ENCODE data around the gene DENND1A. TPM values are rescaled to one million over a fixed set of nuclear protein-coding genes. Genes with fewer than 3 reads are reported as not detected.

Gene DENND1A
- polyA plus RNA-seq, 3 donors from 2014 or later: 2.6 to 7.5 (median 3.4) TPM

DNA sequence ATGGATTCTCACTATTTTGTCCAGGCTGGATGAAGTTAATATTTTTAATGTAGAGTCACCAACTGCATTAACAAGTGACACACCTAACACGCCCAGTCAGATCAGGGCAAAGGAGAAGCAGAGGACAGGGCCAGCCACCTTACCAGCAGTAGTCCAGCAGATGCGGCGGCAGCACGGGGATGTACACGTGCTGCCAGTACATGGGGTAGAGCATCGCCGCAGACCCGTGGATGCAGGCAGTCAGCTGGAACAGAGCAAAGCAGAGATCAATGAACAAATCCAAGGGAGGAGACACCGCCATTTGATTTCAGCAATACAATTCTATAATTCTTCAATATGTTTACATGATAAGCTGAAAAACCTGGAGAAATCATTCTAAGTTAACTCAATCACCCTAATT, 299.7 kb downstream of the DENND1A start:
- H3K36me3 Mint-ChIP-seq: peaks cover 24 to 33% (median 31%) of the 10 kb centered on the region in 3 donors
- DNase-seq: no peak
- H3K4me3 Mint-ChIP-seq: no peak overlapping the region
- H3K9me3 Mint-ChIP-seq: no peaks in the 10 kb centered on the region
- H3K27ac Mint-ChIP-seq: no peak overlapping the region
- H3K4me1 Mint-ChIP-seq: no peaks in the 10 kb centered on the region
- H3K27me3 Mint-ChIP-seq (ENCODE audit: low read depth in 3 of 3): peaks cover 4 to 8% (median 7%) of the 10 kb centered on the region in 3 donors

DNA sequence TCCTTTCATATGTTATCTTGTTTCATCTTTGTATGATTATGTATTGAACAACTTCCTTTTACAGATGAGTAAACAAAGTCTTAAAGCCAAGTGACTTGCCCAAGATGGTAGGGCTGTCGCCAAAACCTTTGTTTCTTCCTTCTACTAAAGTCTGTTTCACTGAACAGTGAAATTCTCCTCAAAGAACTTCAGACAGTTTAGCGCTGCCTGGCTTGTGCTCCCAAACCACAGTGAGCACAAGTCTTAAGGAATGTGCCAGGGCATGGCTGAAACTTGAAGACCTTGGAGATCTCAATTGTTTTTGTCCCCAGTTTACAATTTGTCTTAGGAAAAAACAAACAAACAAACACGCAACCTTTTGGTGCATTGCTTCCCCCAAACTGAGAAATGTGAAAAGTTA, 300.4 kb downstream of the DENND1A start:
- Mint-ChIP-seq H3K4me3 (no peak overlapping the region), H3K36me3 (peaks cover 30 to 38% (median 31%) of the 10 kb centered on the region in 3 donors), H3K9me3 (no peaks in the 10 kb centered on the region), H3K4me1 (no peaks in the 10 kb centered on the region), H3K27ac (no peak overlapping the region), H3K27me3 (ENCODE audit: low read depth in 3 of 3) (peaks cover 0 to 4% (median 4%) of the 10 kb centered on the region in 3 donors)
- no peak for DNase-seq

DNA sequence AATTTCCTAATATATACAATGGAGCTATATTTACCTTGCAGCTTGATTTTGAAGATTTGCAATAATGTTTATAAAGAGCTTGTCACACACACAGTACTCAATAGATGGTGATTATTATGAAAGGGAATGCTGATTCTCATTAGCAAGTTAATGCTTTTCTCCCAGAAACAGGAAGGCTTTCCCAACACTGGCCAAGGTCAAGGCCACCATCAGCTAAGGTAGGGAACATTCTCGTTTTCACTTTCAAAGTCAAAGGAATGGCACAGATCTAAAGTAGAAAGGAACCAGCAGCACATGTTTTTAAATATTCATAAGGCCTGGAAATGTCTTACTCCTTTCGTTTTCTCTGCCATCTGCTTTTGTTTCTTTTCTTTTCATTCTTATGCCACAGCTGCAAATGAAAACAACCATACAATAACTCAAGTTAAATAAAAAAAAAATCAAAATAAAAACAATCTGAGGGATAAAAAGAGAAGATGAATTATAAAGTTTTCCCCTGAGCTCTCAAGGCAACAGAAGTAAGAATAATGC, 307.1 kb downstream of the DENND1A start:
- no peaks in the 10 kb centered on the region for H3K9me3 Mint-ChIP-seq
- no peak for DNase-seq
- H3K4me1 Mint-ChIP-seq: peaks cover 0 to 4% of the 10 kb centered on the region in 2 donors
- H3K27me3 Mint-ChIP-seq (ENCODE audit: low read depth in 3 of 3): no peaks in the 10 kb centered on the region
- H3K27ac Mint-ChIP-seq: no peak overlapping the region
- no peak overlapping the region for H3K4me3 Mint-ChIP-seq
- H3K36me3 Mint-ChIP-seq: peaks cover 6 to 20% (median 13%) of the 10 kb centered on the region in 3 donors

DNA sequence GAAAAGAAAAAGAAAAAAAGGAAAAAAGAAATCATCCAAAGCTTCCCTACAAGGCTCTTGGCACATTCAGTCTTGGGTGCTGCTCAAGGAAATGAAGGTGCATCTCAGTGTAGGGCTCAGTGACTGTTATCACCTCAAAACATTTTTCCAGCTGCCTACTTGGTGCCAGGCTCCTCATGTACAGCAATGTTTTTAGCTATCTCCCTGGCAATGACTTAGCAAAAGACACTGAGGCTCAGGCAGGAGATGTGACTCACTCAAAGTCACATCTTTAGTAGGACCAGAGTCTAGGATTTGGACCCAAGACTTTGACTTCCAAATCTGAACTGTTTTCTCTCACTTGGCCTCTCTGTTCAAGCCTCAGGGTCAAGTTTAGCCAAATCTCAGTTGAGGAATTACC, 309.7 kb downstream of the DENND1A start:
- H3K36me3 Mint-ChIP-seq: peaks cover 0 to 13% (median 10%) of the 10 kb centered on the region in 3 donors
- DNase-seq: no peak
- no peak overlapping the region for H3K27ac Mint-ChIP-seq
- no peaks in the 10 kb centered on the region for H3K9me3 Mint-ChIP-seq
- H3K4me3 Mint-ChIP-seq: no peak overlapping the region
- H3K4me1 Mint-ChIP-seq: peaks cover 4 to 19% of the 10 kb centered on the region in 2 donors
- H3K27me3 Mint-ChIP-seq (ENCODE audit: low read depth in 3 of 3): peaks cover 0 to 2% (median 0%) of the 10 kb centered on the region in 3 donors

DNA sequence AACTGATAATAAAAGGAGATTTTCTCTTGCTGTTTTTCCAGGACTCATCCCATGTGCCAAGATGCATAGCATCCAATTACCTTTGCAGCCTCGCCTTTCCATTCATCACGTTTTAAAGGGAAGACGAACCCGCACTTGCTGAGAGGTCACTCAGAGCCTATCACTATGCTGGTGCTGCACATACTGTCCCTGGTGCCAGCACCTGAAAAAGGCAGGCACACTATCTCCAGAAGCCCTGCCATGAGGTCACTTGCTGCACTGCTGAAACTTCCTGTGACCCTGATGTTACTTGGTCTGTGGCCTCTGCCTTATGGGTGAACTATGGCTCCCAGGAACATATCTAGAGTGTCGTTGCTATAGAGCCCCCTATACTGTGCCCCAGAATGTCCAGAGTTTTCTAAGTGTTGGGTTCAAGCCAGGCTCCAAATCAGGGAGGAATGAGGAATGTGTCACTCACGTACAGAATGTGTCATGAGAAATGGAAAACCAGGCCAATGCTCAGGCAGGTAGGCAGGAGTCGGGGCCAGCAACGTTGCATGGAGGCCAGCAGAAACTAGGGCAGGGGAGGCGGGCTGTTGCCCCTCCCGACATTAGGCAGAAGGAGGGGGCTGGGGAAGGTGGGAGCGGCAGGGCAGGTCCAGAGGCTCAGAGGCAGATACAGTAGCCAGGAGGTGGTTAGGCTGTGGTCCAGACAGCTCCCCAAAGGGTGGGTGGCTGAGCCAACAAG, 311.8 kb downstream of the DENND1A start:
- H3K9me3 Mint-ChIP-seq: no peaks in the 10 kb centered on the region
- no peak overlapping the region for H3K4me3 Mint-ChIP-seq
- H3K27me3 Mint-ChIP-seq (ENCODE audit: low read depth in 3 of 3): peaks cover 0 to 2% (median 0%) of the 10 kb centered on the region in 3 donors
- no peak for DNase-seq
- peaks cover 4 to 19% of the 10 kb centered on the region in 2 donors for H3K4me1 Mint-ChIP-seq
- H3K27ac Mint-ChIP-seq: no peak overlapping the region
- peaks cover 0 to 4% (median 0%) of the 10 kb centered on the region in 3 donors for H3K36me3 Mint-ChIP-seq

DNA sequence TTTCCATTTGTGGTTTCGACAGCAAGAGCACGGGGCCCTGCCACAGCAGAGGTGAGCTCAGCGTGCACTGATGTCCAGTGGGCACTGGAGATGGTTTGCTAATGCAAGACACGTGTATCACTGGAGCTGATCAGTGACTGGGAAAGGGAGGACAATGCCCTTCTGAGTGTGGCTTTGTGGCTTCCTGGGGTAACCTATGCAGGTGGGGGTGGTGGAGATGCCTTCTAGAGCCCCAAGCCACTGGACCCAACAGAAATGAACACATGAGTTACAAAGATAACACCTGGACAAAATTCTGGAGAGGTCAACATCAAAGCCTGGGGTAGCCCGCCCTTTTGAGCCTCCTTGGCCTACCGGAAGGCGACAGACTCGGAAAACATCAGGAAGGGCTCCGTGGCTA, 312.6 kb downstream of the DENND1A start:
- no peaks in the 10 kb centered on the region for H3K9me3 Mint-ChIP-seq
- peaks cover 0 to 4% (median 0%) of the 10 kb centered on the region in 3 donors for H3K36me3 Mint-ChIP-seq
- H3K27ac Mint-ChIP-seq: no peak overlapping the region
- DNase-seq: no peak
- peaks cover 4 to 19% of the 10 kb centered on the region in 2 donors for H3K4me1 Mint-ChIP-seq
- no peak overlapping the region for H3K4me3 Mint-ChIP-seq
- peaks cover 0 to 2% (median 0%) of the 10 kb centered on the region in 3 donors for H3K27me3 Mint-ChIP-seq (ENCODE audit: low read depth in 3 of 3)

DNA sequence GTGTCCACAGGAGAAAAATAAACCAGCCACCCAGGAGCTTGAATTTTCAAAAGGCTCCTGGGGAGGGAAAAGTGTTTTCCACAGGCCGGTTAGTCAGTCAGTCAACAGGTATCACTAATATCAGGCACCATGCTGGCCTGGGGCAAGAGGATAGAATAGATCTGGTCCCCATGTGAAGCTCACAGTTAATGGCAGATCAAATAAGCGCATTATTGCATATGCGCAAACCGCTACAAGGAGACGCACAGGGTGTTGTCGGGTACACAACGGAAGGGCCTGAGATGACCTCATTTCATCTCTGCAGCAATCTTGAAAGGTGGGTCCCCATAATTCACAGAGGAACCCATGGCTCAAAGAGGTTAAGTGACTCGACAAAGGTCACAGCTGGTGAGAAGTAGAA, 313.2 kb downstream of the DENND1A start:
- Mint-ChIP-seq H3K27ac (no peak overlapping the region), H3K27me3 (ENCODE audit: low read depth in 3 of 3) (peaks cover 0 to 2% (median 0%) of the 10 kb centered on the region in 3 donors), H3K36me3 (peaks cover 0 to 4% (median 0%) of the 10 kb centered on the region in 3 donors), H3K4me3 (no peak overlapping the region), H3K4me1 (peaks cover 4 to 19% of the 10 kb centered on the region in 2 donors), H3K9me3 (no peaks in the 10 kb centered on the region)
- DNase-seq: no peak

DNA sequence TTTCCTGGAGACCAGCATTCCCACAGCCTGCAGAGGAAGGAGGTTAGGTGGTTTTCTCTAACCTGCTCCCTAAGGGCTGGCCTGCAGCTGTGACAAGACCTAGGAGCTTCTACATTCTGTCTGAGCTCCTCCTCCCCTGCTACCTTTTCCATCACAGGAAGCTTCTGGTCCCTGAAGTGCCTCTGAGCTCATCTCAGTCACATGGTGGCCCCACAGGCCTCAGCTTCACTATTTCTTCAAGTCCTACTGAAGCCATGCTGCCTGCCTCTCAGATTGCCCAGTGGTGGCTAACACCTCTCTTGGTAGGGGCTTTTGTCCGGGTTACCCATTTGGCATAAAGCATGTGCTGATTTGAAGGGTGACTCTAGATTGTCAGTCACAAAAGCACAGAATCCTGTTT, 314.5 kb downstream of the DENND1A start:
- no peak overlapping the region for H3K4me3 Mint-ChIP-seq
- H3K27me3 Mint-ChIP-seq (ENCODE audit: low read depth in 3 of 3): peaks cover 0 to 2% (median 0%) of the 10 kb centered on the region in 3 donors
- no peaks in the 10 kb centered on the region for H3K9me3 Mint-ChIP-seq
- DNase-seq: no peak
- H3K4me1 Mint-ChIP-seq: peaks cover 4 to 19% of the 10 kb centered on the region in 2 donors
- no peak overlapping the region for H3K27ac Mint-ChIP-seq
- no peaks in the 10 kb centered on the region for H3K36me3 Mint-ChIP-seq

DNA sequence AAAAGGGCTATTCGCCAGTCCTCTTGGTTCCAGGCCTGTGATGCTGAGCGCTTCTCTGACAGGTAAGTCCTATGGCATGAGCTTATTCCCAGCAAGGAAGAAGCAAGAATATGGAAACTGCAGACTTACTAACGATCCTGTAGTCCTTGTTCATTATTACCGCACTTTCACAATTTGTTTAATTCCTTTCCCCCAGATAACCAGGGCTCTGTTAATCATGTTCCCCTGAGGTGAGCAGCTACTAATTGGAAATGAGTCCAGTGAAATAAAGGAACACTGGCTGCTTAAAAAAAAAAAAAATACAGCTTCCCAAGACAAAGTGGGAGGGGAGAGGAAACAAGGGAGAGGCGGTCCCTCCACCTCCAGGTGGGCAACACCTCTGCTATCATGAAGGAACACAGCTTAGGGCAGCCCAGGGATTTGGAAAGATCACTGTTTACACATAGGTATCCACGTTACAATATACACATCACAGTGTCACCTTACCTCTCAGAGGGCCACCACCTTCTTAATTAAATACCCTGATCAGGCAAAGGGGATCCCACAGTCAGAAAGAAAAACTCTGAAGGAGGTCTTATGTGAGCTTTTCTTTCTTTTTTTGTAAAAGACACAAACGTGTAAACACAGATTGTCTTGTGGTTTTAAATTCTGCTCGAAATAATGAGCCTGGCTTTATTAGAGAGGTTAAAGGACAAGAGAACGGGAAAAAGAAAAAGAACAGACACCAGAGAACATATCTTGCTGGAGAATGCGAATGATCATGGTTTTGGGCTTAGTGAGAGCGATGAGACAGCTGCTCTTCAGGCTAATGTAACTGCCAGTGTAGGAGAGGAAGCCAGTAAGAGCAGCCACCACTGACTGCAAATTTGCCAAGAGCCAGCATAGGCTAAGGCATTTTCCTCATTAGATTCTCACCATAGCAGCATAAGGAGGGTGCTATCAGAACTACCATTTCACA, 315.3 kb downstream of the DENND1A start:
- Mint-ChIP-seq H3K27ac (no peak overlapping the region), H3K4me1 (peaks cover 4 to 19% of the 10 kb centered on the region in 2 donors), H3K4me3 (no peak overlapping the region), H3K9me3 (no peaks in the 10 kb centered on the region), H3K36me3 (no peaks in the 10 kb centered on the region), H3K27me3 (ENCODE audit: low read depth in 3 of 3) (peaks cover 0 to 2% (median 0%) of the 10 kb centered on the region in 3 donors)
- DNase-seq: no peak

DNA sequence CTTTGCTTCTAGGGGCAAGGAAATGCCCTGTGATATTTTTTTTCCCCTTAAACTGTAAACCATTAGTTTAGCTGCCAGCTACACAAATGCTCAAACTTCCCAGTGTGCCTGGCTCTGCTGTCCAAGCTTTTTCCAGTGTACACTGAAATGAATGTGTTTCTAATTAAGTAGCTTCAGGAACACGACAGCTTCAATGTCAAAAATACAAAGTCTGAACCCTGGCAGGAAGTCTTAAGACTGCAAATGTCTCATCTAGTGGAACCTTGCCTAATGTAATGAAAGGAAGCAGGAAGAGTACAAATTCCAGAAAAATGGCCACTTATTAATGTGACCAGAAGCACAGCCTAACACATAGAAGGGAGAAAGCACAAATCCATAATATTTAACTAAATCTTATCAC, 318.7 kb downstream of the DENND1A start:
- no peak overlapping the region for H3K27ac Mint-ChIP-seq
- H3K27me3 Mint-ChIP-seq (ENCODE audit: low read depth in 3 of 3): peaks cover 2% of the 10 kb centered on the region in 3 donors
- peaks cover 3 to 8% (median 7%) of the 10 kb centered on the region in 3 donors for H3K36me3 Mint-ChIP-seq
- no peaks in the 10 kb centered on the region for H3K9me3 Mint-ChIP-seq
- peaks cover 0 to 2% of the 10 kb centered on the region in 2 donors for H3K4me1 Mint-ChIP-seq
- DNase-seq: no peak
- no peak overlapping the region for H3K4me3 Mint-ChIP-seq

DNA sequence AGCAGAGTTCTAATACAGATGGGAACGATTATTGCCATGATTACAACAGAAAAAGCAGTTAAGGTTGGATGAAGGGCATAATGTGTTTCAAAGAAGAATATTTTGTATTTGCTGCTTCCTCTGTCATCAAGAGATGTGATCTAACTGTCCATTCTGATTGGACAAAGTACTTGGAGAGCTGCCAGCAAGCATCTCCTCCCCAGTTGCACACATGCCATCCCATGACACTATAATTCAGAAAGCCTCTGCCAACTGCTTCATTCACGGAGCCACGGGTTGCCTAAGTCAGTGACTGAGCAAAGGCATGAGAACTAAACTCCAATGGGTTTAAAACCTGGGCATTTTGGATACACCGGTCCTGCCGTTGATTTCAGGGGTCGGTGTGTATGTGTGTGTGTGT, 320.1 kb downstream of the DENND1A start:
- Mint-ChIP-seq H3K4me1 (no peaks in the 10 kb centered on the region), H3K27me3 (ENCODE audit: low read depth in 3 of 3) (peaks cover 0 to 2% (median 2%) of the 10 kb centered on the region in 3 donors), H3K9me3 (no peaks in the 10 kb centered on the region), H3K27ac (no peak overlapping the region), H3K4me3 (no peak overlapping the region), H3K36me3 (peaks cover 3 to 8% (median 7%) of the 10 kb centered on the region in 3 donors)
- DNase-seq: no peak

DNA sequence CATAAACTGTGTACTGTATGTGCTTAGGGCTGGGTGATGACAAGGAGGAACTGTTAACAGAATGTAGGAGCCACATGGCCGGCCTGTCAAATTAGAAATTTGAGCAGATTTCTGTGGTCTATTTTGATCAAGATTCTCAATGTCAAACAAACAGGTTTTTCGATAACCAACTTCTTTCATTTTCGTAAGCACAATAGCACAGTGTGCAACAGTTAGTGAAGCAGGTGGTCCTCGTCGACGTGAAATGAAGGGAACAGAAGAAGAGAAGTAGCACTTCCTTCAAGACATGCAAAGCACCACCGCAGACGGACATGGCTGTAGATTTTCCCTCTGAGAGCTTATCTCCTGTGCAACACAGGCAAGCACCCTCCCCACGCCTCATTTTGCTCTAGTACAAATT, 321.8 kb downstream of the DENND1A start:
- Mint-ChIP-seq H3K4me3 (no peak overlapping the region), H3K27ac (no peak overlapping the region), H3K27me3 (ENCODE audit: low read depth in 3 of 3) (peaks cover 0 to 2% (median 2%) of the 10 kb centered on the region in 3 donors), H3K36me3 (peaks cover 3 to 8% (median 7%) of the 10 kb centered on the region in 3 donors), H3K9me3 (no peaks in the 10 kb centered on the region), H3K4me1 (no peaks in the 10 kb centered on the region)
- DNase-seq: no peak

DNA sequence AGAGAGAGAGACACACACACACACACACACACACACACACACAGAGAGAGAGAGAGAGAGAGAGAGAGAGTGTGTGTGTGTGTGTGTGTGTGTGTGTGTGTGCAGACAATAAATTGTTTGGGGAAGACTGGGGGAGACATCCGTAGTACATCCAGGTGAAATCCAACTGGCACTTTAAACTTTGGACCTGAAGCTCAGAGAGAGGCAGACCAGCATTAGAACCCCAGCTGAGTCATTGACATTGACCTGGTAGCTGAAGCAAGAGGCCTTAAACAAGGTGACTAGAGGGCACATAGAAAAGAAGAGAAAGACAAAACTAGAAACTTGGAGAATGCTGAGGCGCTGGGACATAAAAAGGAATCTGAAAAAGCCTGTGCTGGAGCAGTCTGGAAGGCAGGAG, 322.4 kb downstream of the DENND1A start:
- no peaks in the 10 kb centered on the region for H3K4me1 Mint-ChIP-seq
- DNase-seq: no peak
- peaks cover 3 to 8% (median 7%) of the 10 kb centered on the region in 3 donors for H3K36me3 Mint-ChIP-seq
- no peak overlapping the region for H3K27ac Mint-ChIP-seq
- no peaks in the 10 kb centered on the region for H3K9me3 Mint-ChIP-seq
- H3K4me3 Mint-ChIP-seq: no peak overlapping the region
- H3K27me3 Mint-ChIP-seq (ENCODE audit: low read depth in 3 of 3): peaks cover 0 to 2% (median 2%) of the 10 kb centered on the region in 3 donors

DNA sequence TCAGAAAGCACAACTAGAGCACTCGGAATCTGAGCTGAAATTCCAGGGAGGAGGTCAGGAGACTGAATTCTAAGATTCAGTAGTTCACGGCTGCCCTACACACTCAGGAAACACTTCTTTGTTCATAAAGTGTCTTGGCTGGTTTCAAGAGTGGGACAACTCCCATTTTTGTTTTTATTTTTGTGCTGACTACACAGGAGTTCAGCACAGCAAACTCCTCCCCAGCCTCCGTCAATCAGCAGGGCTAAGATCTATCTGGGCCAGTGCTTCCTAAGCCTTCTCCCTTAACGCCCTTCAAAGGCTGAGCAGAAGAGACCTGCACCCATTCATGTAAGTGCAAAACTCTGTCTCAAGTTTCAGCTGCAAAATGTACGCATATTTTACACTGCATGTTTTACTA, 323.8 kb downstream of the DENND1A start:
- no peak overlapping the region for H3K4me3 Mint-ChIP-seq
- peaks cover 0 to 2% (median 2%) of the 10 kb centered on the region in 3 donors for H3K27me3 Mint-ChIP-seq (ENCODE audit: low read depth in 3 of 3)
- no peaks in the 10 kb centered on the region for H3K9me3 Mint-ChIP-seq
- H3K27ac Mint-ChIP-seq: no peak overlapping the region
- H3K4me1 Mint-ChIP-seq: no peaks in the 10 kb centered on the region
- peaks cover 3 to 11% (median 8%) of the 10 kb centered on the region in 3 donors for H3K36me3 Mint-ChIP-seq
- DNase-seq: no peak

Measured in immature natural killer cell (primary cell).